ENCODE measurements around the gene PPM1F. TPM values are rescaled to one million over a fixed set of nuclear protein-coding genes. Genes with fewer than 3 reads are reported as not detected.

Gene PPM1F, protein sequence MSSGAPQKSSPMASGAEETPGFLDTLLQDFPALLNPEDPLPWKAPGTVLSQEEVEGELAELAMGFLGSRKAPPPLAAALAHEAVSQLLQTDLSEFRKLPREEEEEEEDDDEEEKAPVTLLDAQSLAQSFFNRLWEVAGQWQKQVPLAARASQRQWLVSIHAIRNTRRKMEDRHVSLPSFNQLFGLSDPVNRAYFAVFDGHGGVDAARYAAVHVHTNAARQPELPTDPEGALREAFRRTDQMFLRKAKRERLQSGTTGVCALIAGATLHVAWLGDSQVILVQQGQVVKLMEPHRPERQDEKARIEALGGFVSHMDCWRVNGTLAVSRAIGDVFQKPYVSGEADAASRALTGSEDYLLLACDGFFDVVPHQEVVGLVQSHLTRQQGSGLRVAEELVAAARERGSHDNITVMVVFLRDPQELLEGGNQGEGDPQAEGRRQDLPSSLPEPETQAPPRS
- polyA plus RNA-seq (2013, experiment 1 of 2) = 12.7 TPM
- 15.2 TPM for polyA plus RNA-seq (2013, experiment 2 of 2)

DNA sequence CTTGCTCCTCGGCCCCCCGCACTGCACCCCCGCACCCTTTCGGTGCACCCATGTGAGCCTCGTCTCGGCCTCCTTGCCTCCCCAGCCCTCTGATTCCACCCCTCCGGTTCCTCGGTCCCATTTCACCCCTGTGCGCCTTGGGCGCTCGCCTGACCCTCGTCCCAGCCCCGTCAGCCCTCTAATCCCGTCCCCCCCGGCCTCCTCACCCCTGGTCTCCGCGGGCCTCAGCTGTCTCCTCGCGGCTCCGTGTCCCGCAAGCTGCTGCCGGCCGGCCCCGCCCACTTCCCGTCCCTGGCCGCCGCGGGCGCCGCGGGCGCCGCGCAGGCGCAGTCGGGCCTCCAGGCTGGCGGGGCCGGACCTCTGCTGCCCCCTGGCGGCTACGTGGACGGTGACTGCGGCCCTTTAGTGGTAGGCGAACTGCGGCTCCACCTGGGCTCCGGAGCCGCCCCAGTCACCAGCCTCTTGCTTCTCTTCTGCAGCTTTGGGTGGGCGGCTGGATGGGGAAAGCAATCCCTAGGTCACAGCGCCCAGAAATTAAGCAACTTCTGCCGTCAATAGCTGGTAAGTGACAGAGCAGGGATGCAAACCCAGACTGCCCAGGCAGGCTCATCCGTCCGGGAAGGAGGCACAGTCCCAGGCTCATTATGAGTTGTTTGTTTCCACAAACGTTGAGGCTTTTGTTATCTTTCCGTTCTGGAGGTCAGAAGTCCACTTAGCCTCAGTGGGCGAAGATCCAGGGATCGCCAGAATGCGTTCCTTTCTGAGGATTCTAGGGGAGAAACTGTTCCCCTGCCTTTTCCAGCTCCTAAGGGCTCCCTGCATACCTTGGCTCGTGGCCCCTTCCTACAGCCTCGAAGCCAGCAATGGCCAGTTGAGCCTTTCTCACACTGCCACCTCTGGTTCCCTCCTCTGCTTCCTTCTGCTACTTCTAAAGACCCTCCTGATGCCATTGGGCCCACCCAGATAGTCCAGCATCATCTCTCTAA lies at the start of gene PPM1F:
TSS of gene PPM1F (minus strand) at position 263 of the 986 bp plus-strand sequence. CDS start 6,800 bp downstream, outside the sequence.
- H3K4ac ChIP-seq (ENCODE audit: low read depth, low read length) = no peak within 1 kb of the TSS
- no peak within 1 kb of the TSS for H2BK15ac ChIP-seq (replicated peaks; ENCODE audit: low read depth)
- peak within 1 kb of the TSS; percentile 80 for H3K23ac ChIP-seq (ENCODE audit: low read length)
- WGBS (ENCODE audit: extremely low coverage, insufficient coverage, low lambda C conversion rate) = no CpG with 5 or more reads among the region's 58 CpGs
- no peak within 1 kb of the TSS for H4K5ac ChIP-seq (ENCODE audit: low read length)
- peak within 1 kb of the TSS; percentile 73 for H2BK5ac ChIP-seq (ENCODE audit: low read length)
- no peaks in the 10 kb centered on the region for H3K27me3 ChIP-seq (ENCODE audit: insufficient read depth, low read length, poor library complexity)
- no peaks in the 10 kb centered on the region for H3K79me1 ChIP-seq (ENCODE audit: low read length)
- peak within 1 kb of the TSS; percentile 92 for H3K4me2 ChIP-seq (ENCODE audit: low read length)
- H3K4me3 ChIP-seq (ENCODE audit: low read length) = peak within 1 kb of the TSS; percentile 90
- H4K8ac ChIP-seq (ENCODE audit: low read depth, low read length) = peak within 1 kb of the TSS; percentile 31
- no peaks in the 10 kb centered on the region for H3K79me2 ChIP-seq (ENCODE audit: control insufficient read depth, insufficient read depth, low read length)
- no peak within 1 kb of the TSS for H3K27ac ChIP-seq (ENCODE audit: low read depth, low read length)
- H2AK5ac ChIP-seq (ENCODE audit: low read length) = peak within 1 kb of the TSS; percentile 45
- H3K56ac ChIP-seq (ENCODE audit: low read length) = peak within 1 kb of the TSS; percentile 98
- H3K36me3 ChIP-seq (ENCODE audit: control insufficient read depth, insufficient read depth, low read length) = no peaks in the 10 kb centered on the region
- peak within 1 kb of the TSS; percentile 97 for H3K9ac ChIP-seq (ENCODE audit: low read length)
- peak; percentile 79 for DNase-seq
- H3K18ac ChIP-seq (ENCODE audit: low read length) = peak within 1 kb of the TSS; percentile 64
- no peaks in the 10 kb centered on the region for H3K4me1 ChIP-seq (ENCODE audit: control insufficient read depth, low read depth, low read length)
- no peak within 1 kb of the TSS for H2BK120ac ChIP-seq (ENCODE audit: low read depth, low read length)

DNA sequence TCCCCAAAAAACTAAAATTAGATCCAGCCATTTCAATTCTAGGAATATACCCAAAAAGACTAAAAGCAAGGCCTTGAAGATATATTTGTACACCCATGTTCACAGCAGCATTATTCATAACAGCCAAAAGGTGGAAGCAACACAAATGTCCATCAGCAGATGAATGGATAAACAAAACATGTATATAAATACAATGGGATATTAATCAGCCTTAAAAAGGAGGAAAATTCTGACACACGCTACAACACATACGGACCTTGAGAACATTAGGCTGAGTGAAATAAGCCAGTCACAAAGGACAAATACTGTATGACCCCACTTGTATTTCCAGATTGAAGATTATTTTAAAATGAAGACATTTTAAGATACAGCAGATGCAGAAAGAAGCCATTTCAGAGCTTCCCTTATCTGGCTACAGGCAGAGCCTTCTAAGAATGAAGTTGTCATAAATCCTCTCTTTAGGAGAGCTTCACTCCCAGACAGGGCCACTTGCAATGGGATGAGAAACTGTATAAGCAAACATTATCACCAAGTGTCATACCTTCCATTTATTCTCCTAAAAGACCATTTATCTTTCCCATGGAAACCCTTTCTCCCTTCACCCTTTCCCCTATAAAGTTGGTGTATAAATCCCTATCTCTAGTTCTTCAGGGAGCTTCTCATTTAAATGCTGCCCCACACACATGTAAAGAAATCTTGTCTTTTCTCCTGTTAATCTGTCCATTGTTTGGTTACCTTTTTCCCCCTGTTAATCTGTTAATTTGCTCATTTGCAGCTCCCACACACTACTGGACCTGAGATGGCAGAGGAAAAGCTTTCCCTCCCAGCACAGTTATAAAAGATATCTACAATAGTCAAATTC lies 49.2 kb upstream of the PPM1F start:
- Histone ChIP-seq H2AK5ac (ENCODE audit: low read length) (no peak overlapping the region), H3K4me3 (ENCODE audit: low read length) (no peak overlapping the region), H3K56ac (ENCODE audit: low read length) (no peak overlapping the region), H4K5ac (ENCODE audit: low read length) (no peak overlapping the region), H2BK120ac (ENCODE audit: low read depth, low read length) (no peak overlapping the region), H3K27me3 (ENCODE audit: insufficient read depth, low read length, poor library complexity) (peaks cover 7% of the 10 kb centered on the region), H2BK15ac (replicated peaks; ENCODE audit: low read depth) (no peak overlapping the region), H3K27ac (ENCODE audit: low read depth, low read length) (no peak overlapping the region), H3K4me1 (ENCODE audit: control insufficient read depth, low read depth, low read length) (no peaks in the 10 kb centered on the region), H4K8ac (ENCODE audit: low read depth, low read length) (no peak overlapping the region), H3K79me2 (ENCODE audit: control insufficient read depth, insufficient read depth, low read length) (no peaks in the 10 kb centered on the region), H2BK5ac (ENCODE audit: low read length) (no peak overlapping the region), H3K18ac (ENCODE audit: low read length) (no peak overlapping the region), H3K79me1 (ENCODE audit: low read length) (no peaks in the 10 kb centered on the region), H3K4ac (ENCODE audit: low read depth, low read length) (no peak overlapping the region), H3K36me3 (ENCODE audit: control insufficient read depth, insufficient read depth, low read length) (no peaks in the 10 kb centered on the region), H3K23ac (ENCODE audit: low read length) (no peak overlapping the region), H3K4me2 (ENCODE audit: low read length) (no peak overlapping the region), H3K9ac (ENCODE audit: low read length) (no peak overlapping the region)
- no peak for DNase-seq
- no CpG with 5 or more reads among the region's 2 CpGs for WGBS (ENCODE audit: extremely low coverage, insufficient coverage, low lambda C conversion rate)

DNA sequence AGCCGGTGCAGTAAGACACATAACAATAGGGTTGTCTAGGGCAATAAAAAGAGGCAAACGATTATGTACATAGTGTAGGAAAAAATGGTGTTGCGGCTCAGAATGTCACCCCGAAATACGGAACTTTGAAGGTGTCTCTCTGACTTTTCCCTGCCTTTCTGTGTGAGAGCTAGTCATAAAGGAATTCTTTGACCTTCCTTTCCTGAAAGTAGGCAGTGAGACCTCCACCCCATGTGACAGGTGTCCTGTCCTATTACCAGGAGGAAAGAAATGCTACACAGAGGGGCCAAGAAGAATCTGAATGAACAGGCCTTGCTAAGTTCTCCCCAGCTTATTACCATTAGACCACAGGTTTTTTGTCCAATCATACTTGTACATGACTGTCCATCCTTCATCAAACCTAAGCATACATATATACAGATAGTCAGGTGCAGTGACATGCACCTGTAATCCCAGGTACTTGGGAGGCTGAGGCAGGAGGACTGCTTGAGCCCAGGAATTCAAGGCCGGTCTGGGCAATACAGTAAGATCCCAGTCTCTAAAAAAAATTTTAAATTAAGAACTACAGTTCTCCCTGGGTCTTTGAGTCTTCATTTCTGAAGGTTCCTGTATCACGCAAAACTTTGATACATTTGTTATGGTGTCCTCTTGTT lies 46.1 kb upstream of the PPM1F start:
- WGBS (ENCODE audit: extremely low coverage, insufficient coverage, low lambda C conversion rate) = no CpG with 5 or more reads among the region's 7 CpGs
- Histone ChIP-seq H3K79me2 (ENCODE audit: control insufficient read depth, insufficient read depth, low read length) (no peaks in the 10 kb centered on the region), H3K79me1 (ENCODE audit: low read length) (no peaks in the 10 kb centered on the region), H3K4me1 (ENCODE audit: control insufficient read depth, low read depth, low read length) (no peaks in the 10 kb centered on the region), H4K5ac (ENCODE audit: low read length) (no peak overlapping the region), H2BK120ac (ENCODE audit: low read depth, low read length) (no peak overlapping the region), H3K18ac (ENCODE audit: low read length) (no peak overlapping the region), H3K23ac (ENCODE audit: low read length) (no peak overlapping the region), H2AK5ac (ENCODE audit: low read length) (no peak overlapping the region), H3K27ac (ENCODE audit: low read depth, low read length) (no peak overlapping the region), H3K4ac (ENCODE audit: low read depth, low read length) (no peak overlapping the region), H3K56ac (ENCODE audit: low read length) (no peak overlapping the region), H3K4me3 (ENCODE audit: low read length) (no peak overlapping the region), H3K9ac (ENCODE audit: low read length) (no peak overlapping the region), H2BK5ac (ENCODE audit: low read length) (no peak overlapping the region), H3K4me2 (ENCODE audit: low read length) (no peak overlapping the region), H4K8ac (ENCODE audit: low read depth, low read length) (no peak overlapping the region), H3K27me3 (ENCODE audit: insufficient read depth, low read length, poor library complexity) (peaks cover 7% of the 10 kb centered on the region), H3K36me3 (ENCODE audit: control insufficient read depth, insufficient read depth, low read length) (no peaks in the 10 kb centered on the region), H2BK15ac (replicated peaks; ENCODE audit: low read depth) (no peak overlapping the region)
- no peak for DNase-seq

DNA sequence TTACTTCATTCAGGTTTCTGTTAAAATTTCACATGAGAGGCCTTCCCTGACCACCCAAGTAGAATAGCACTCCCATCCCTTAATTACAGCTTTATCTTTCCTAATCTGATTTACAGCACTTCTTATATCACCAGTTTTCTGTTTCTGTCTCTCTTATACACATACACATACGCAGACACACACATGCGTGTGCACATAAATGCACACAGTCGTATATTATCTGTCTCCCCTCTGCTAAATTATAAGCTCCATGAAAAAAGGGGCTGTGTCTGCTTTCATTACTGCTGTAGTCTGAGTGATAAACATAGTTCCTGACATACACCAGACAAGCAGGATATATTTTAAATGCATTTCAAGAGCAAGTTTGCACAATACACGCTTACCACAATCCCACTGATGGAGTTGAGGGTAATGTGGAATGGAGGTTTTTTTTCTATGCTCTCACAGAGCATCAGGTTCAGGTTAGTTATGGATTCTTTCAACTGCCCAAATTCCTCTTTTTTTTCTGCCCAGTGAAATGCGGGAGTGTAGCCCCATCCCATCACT lies 43.6 kb upstream of the PPM1F start:
- H3K56ac ChIP-seq (ENCODE audit: low read length) = no peak overlapping the region
- H2BK15ac ChIP-seq (replicated peaks; ENCODE audit: low read depth) = no peak overlapping the region
- H3K9ac ChIP-seq (ENCODE audit: low read length) = no peak overlapping the region
- no peak overlapping the region for H3K4me3 ChIP-seq (ENCODE audit: low read length)
- H2BK5ac ChIP-seq (ENCODE audit: low read length) = no peak overlapping the region
- peaks cover 4% of the 10 kb centered on the region for H3K27me3 ChIP-seq (ENCODE audit: insufficient read depth, low read length, poor library complexity)
- no peak for DNase-seq
- no peaks in the 10 kb centered on the region for H3K4me1 ChIP-seq (ENCODE audit: control insufficient read depth, low read depth, low read length)
- no peak overlapping the region for H2AK5ac ChIP-seq (ENCODE audit: low read length)
- H3K4me2 ChIP-seq (ENCODE audit: low read length) = no peak overlapping the region
- no CpG with 5 or more reads among the region's 5 CpGs for WGBS (ENCODE audit: extremely low coverage, insufficient coverage, low lambda C conversion rate)
- no peak overlapping the region for H3K4ac ChIP-seq (ENCODE audit: low read depth, low read length)
- no peak overlapping the region for H3K18ac ChIP-seq (ENCODE audit: low read length)
- H3K79me2 ChIP-seq (ENCODE audit: control insufficient read depth, insufficient read depth, low read length) = no peaks in the 10 kb centered on the region
- no peak overlapping the region for H4K8ac ChIP-seq (ENCODE audit: low read depth, low read length)
- H3K36me3 ChIP-seq (ENCODE audit: control insufficient read depth, insufficient read depth, low read length) = no peaks in the 10 kb centered on the region
- H3K27ac ChIP-seq (ENCODE audit: low read depth, low read length) = no peak overlapping the region
- H4K5ac ChIP-seq (ENCODE audit: low read length) = no peak overlapping the region
- no peak overlapping the region for H3K23ac ChIP-seq (ENCODE audit: low read length)
- H2BK120ac ChIP-seq (ENCODE audit: low read depth, low read length) = no peak overlapping the region
- H3K79me1 ChIP-seq (ENCODE audit: low read length) = no peaks in the 10 kb centered on the region

DNA sequence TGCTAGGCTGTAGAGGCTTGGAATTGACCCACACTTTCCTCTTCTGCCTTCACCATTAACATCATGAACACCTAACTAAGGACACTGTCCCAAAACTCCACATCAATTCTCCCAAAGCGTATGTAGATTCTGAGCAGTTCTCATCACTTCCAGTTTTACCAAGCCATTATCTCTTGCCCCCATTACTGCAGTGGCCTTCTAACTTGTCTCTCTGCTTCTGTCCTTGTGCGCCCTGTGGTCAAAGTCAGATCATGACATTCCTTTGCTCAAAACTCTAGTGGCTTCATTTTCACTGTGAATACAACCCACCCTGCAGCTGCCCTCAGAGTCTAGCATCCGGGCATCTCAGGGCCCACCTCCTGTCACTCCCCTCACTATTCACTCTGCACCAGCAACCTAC lies 43.0 kb upstream of the PPM1F start:
- Histone ChIP-seq H3K9ac (ENCODE audit: low read length) (no peak overlapping the region), H4K5ac (ENCODE audit: low read length) (no peak overlapping the region), H3K79me2 (ENCODE audit: control insufficient read depth, insufficient read depth, low read length) (no peaks in the 10 kb centered on the region), H2BK5ac (ENCODE audit: low read length) (no peak overlapping the region), H3K56ac (ENCODE audit: low read length) (no peak overlapping the region), H3K4ac (ENCODE audit: low read depth, low read length) (no peak overlapping the region), H2BK15ac (replicated peaks; ENCODE audit: low read depth) (no peak overlapping the region), H3K23ac (ENCODE audit: low read length) (no peak overlapping the region), H3K4me2 (ENCODE audit: low read length) (no peak overlapping the region), H4K8ac (ENCODE audit: low read depth, low read length) (no peak overlapping the region), H3K36me3 (ENCODE audit: control insufficient read depth, insufficient read depth, low read length) (no peaks in the 10 kb centered on the region), H3K27me3 (ENCODE audit: insufficient read depth, low read length, poor library complexity) (peaks cover 2% of the 10 kb centered on the region), H2BK120ac (ENCODE audit: low read depth, low read length) (no peak overlapping the region), H2AK5ac (ENCODE audit: low read length) (no peak overlapping the region), H3K79me1 (ENCODE audit: low read length) (no peaks in the 10 kb centered on the region), H3K4me3 (ENCODE audit: low read length) (no peak overlapping the region), H3K4me1 (ENCODE audit: control insufficient read depth, low read depth, low read length) (no peaks in the 10 kb centered on the region), H3K18ac (ENCODE audit: low read length) (no peak overlapping the region), H3K27ac (ENCODE audit: low read depth, low read length) (no peak overlapping the region)
- WGBS (ENCODE audit: extremely low coverage, insufficient coverage, low lambda C conversion rate) = no CpG with 5 or more reads among the region's 3 CpGs
- no peak for DNase-seq

Data from mesendoderm (in vitro differentiated cells).